SK-N-SH (cell line): Measurements from ENCODE around the gene PRM3. TPM values are rescaled to one million over a fixed set of nuclear protein-coding genes. Genes with fewer than 3 reads are reported as not detected.

Source experiments
- CTCF ChIA-PET: fragments of 300-600, 350-600 bp; formaldehyde crosslinking; extraction: SDS; loops from one replicate; lab custom pipeline; 2021; lab: Yijun Ruan, JAX
- POLR2A ChIA-PET: fragments of 350-600 bp; sonication (Branson Sonifier 250); formaldehyde crosslinking; extraction: SDS; loops from one replicate; lab custom pipeline; 2020; ENCODE audit warnings: antibody characterized with exemption, inconsistent platforms; lab: Yijun Ruan, JAX
- DNase-seq: peaks from one replicate; pipeline ENCODE4 v3.0.0; 2012
- H2AFZ ChIP-seq: fragments of 200-600 bp; sonication (generic); 2 replicates; pipeline ENCODE4 v1.8.1; 2016; ENCODE audit warnings: antibody characterized with exemption, mild to moderate bottlenecking, low read depth
- H3F3A ChIP-seq: fragments of 200-600 bp; sonication (generic); replicated peaks from 2 replicates; pipeline ENCODE3; 2016; ENCODE audit warnings: antibody characterized with exemption, mild to moderate bottlenecking; ENCODE audit not compliant: insufficient read depth
- H3K27ac ChIP-seq, 2 experiments: fragments of 200-500 bp in 1 of 2; fragments of 200-600 bp in 1 of 2; sonication (Bioruptor generic) in 1 of 2; sonication (generic), shearing (Covaris generic) in 1 of 2; 2 replicates each; pipeline versions ENCODE4 v1.5.1 to v1.6.1; 2014 to 2016; ENCODE audit warnings: low read depth in 2 of 2, inconsistent platforms in 1 of 2, low read length in 1 of 2, mild to moderate bottlenecking in 1 of 2, mixed read lengths in 1 of 2
- H3K27me3 ChIP-seq: fragments of 200-600 bp; sonication (generic), shearing (Covaris generic); 2 replicates; pipeline ENCODE4 v1.6.1; 2016; ENCODE audit warnings: mixed run types; ENCODE audit not compliant: insufficient read depth
- H3K36me3 ChIP-seq, 2 experiments: fragments of 200-500 bp in 1 of 2; fragments of 200-600 bp in 1 of 2; sonication (Bioruptor generic) in 1 of 2; sonication (generic) in 1 of 2; replicated peaks in 1 of 2; 2 replicates each; pipeline versions ENCODE3 to v1.5.1; 2014 to 2016; ENCODE audit warnings: low read length in 1 of 2, mild to moderate bottlenecking in 1 of 2; ENCODE audit not compliant: insufficient read depth in 2 of 2, control insufficient read depth in 1 of 2
- H3K4me1 ChIP-seq, 2 experiments: fragments of 200-500 bp in 1 of 2; fragments of 200-600 bp in 1 of 2; sonication (Bioruptor generic) in 1 of 2; sonication (generic), shearing (Covaris generic) in 1 of 2; 2 replicates each; pipeline versions ENCODE4 v1.5.1 to v1.6.1; 2014 to 2016; ENCODE audit warnings: low read depth in 1 of 2, low read length in 1 of 2, mixed run types in 1 of 2; ENCODE audit not compliant: insufficient read depth in 2 of 2, control insufficient read depth in 1 of 2
- H3K4me2 ChIP-seq: fragments of 200-600 bp; sonication (generic), shearing (Covaris generic); 2 replicates; pipeline ENCODE4 v1.6.1; 2017; ENCODE audit warnings: mixed run types
- H3K4me3 ChIP-seq, 2 experiments: fragments of 200-500 bp in 1 of 2; fragments of 200-600 bp in 1 of 2; sonication (Bioruptor generic) in 1 of 2; sonication (generic), shearing (Covaris generic) in 1 of 2; 2 replicates each; pipeline versions ENCODE4 v1.5.1 to v1.8.1; 2014 to 2016; ENCODE audit warnings: low read depth in 2 of 2, inconsistent platforms in 1 of 2, low read length in 1 of 2, mild to moderate bottlenecking in 1 of 2, mixed read lengths in 1 of 2, moderate library complexity in 1 of 2
- H3K79me2 ChIP-seq: fragments of 200-600 bp; sonication (generic); 2 replicates; pipeline ENCODE4 v1.8.1; 2017; ENCODE audit warnings: mild to moderate bottlenecking; ENCODE audit not compliant: insufficient read depth
- H3K9ac ChIP-seq: fragments of 200-600 bp; sonication (generic); 2 replicates; pipeline ENCODE4 v1.6.1; 2017; ENCODE audit warnings: mixed run types
- H3K9me2 ChIP-seq: fragments of 200-600 bp; sonication (generic); 2 replicates; pipeline ENCODE4 v1.6.1; 2017; ENCODE audit warnings: mixed run types
- H3K9me3 ChIP-seq: fragments of 200-600 bp; sonication (generic); 2 replicates; pipeline ENCODE4 v1.6.1; 2017; ENCODE audit warnings: mixed run types, mild to moderate bottlenecking, moderate library complexity
- H4K20me1 ChIP-seq: fragments of 200-600 bp; sonication (generic); 2 replicates; pipeline ENCODE4 v1.6.1; 2017; ENCODE audit warnings: mild to moderate bottlenecking, mixed run types; ENCODE audit not compliant: insufficient read depth
- CHD2 ChIP-seq: fragments of 150-350 bp; IDR thresholded peaks from 2 replicates; pipeline ENCODE4 v1.6.1; 2018; ENCODE audit warnings: low read length; ENCODE audit not compliant: partially characterized antibody
- EP300 ChIP-seq, 2 experiments: IDR thresholded peaks; 2 replicates each; pipeline versions ENCODE4 v1.4.0 to v1.6.1; 2012; ENCODE audit warnings: borderline replicate concordance in 1 of 2, low read depth in 1 of 2, low read length in 1 of 2
- EZH2phosphoT487 ChIP-seq: fragments of 200-600 bp; sonication (generic); IDR thresholded peaks from 2 replicates; pipeline ENCODE4 v1.6.1; 2017; ENCODE audit warnings: low read depth, mixed run types, mild to moderate bottlenecking, antibody characterized with exemption, moderate library complexity, borderline replicate concordance
- FOSL2 ChIP-seq: IDR thresholded peaks from 2 replicates; pipeline ENCODE4 v1.4.0; 2012; ENCODE audit warnings: low read depth, mild to moderate bottlenecking, moderate library complexity, borderline replicate concordance
- GABPA ChIP-seq: IDR thresholded peaks from 2 replicates; pipeline ENCODE4 v1.4.0; 2012; ENCODE audit warnings: low read depth, mild to moderate bottlenecking
- GATA2 ChIP-seq: sonication (generic); formaldehyde crosslinking; IDR thresholded peaks from 2 replicates; pipeline ENCODE4 v1.5.0; 2020; ENCODE audit warnings: mild to moderate bottlenecking, missing genetic modification reagents
- IRF3 ChIP-seq: fragments of 150-350 bp; IDR thresholded peaks from 2 replicates; pipeline ENCODE4 v1.6.1; 2016; ENCODE audit warnings: mild to moderate bottlenecking, low read depth, low read length
- MXI1 ChIP-seq: IDR thresholded peaks from 2 replicates; pipeline ENCODE4 v1.6.1; 2012; ENCODE audit warnings: mild to moderate bottlenecking, low read depth, low read length, improper control_type of control experiment
- NFIC ChIP-seq: IDR thresholded peaks from 2 replicates; pipeline ENCODE4 v1.4.0; 2012; ENCODE audit warnings: borderline replicate concordance
- NRF1 ChIP-seq: IDR thresholded peaks from 2 replicates; pipeline ENCODE4 v1.6.1; 2012; ENCODE audit warnings: low read depth, mild to moderate bottlenecking, low read length
- PBX3 ChIP-seq: IDR thresholded peaks from 2 replicates; pipeline ENCODE4; 2012
- RAD21 ChIP-seq: IDR thresholded peaks from 2 replicates; pipeline ENCODE4 v1.6.1; 2012; ENCODE audit warnings: mild to moderate bottlenecking, low read length
- RCOR1 ChIP-seq: fragments of 150-350 bp; IDR thresholded peaks from 2 replicates; pipeline ENCODE4 v1.6.1; 2017; ENCODE audit warnings: antibody characterized with exemption, low read length
- REST ChIP-seq: IDR thresholded peaks from 2 replicates; pipeline ENCODE4 v1.6.1; 2012; ENCODE audit warnings: mild to moderate bottlenecking, low read depth, low read length, moderate library complexity
- SIN3A ChIP-seq: IDR thresholded peaks from 2 replicates; pipeline ENCODE4 v1.6.1; 2012; ENCODE audit warnings: low read depth, mild to moderate bottlenecking, low read length, moderate library complexity, borderline replicate concordance
- TAF1 ChIP-seq: IDR thresholded peaks from 2 replicates; pipeline ENCODE4 v1.6.1; 2012; ENCODE audit warnings: low read depth, mild to moderate bottlenecking, low read length, moderate library complexity, borderline replicate concordance
- TCF12 ChIP-seq: IDR thresholded peaks from 2 replicates; pipeline ENCODE4 v1.4.0; 2012
- USF1 ChIP-seq: IDR thresholded peaks from 2 replicates; pipeline ENCODE4 v1.4.0; 2012; ENCODE audit warnings: low read depth, borderline replicate concordance
- YY1 ChIP-seq: IDR thresholded peaks from 2 replicates; pipeline ENCODE4 v1.4.0; 2012; ENCODE audit warnings: low read depth, mild to moderate bottlenecking
- WGBS: methylation state at CpG from one replicate; pipeline ENCODE4 v1.1.6; 2017; ENCODE audit warnings: low lambda C conversion rate; 5-methylcytosine and 5-hydroxymethylcytosine counted together
- polyA plus RNA-seq, 3 experiments: library from polyadenylated mRNA; depleted of rRNA; stranded (reverse); fragments of >200 nt; gene quantifications; 2 replicates each; pipeline ENCODE4 v1.2.3, GENCODE V29; 2012

Gene PRM3
- polyA plus RNA-seq, 1 of the 3 experiments (the other 2 are of a cell fraction): not detected

- Histone ChIP-seq H3F3A (no peaks in the 10 kb centered on the region), H3K27me3 (no peaks in the 10 kb centered on the region), H3K9me2 (no peaks in the 10 kb centered on the region), H3K9ac (no peak overlapping the region), H3K4me1 (peaks cover 0 to 12% of the 10 kb centered on the region in 2 experiments; a peak in 1 of 4 replicates), H3K36me3 (no peaks in the 10 kb centered on the region), H2AFZ (no peak overlapping the region), H3K9me3 (no peaks in the 10 kb centered on the region), H3K4me2 (peak overlapping the region; percentile 22), H3K27ac (peak overlapping the region in 1 of 2 experiments; percentile 78; a peak in 2 of 4 replicates), H3K79me2 (no peaks in the 10 kb centered on the region), H3K4me3 (no peak overlapping the region; a peak in 1 of 4 replicates), H4K20me1 (no peaks in the 10 kb centered on the region)
- POLR2A ChIA-PET: no interaction called here
- peak; percentile 85 for DNase-seq
- CTCF ChIA-PET: interaction anchor here (1.1 to 1.4 kb wide), 3 partner anchors 48 to 339 kb away, joined by 3 read pairs; partner anchors contain the start of gene SOCS1
- WGBS: 53% methylated on average over 10 of the region's 18 CpGs
- TF ChIP-seq GATA2 (CRISPR knock-in tag) (peak; percentile 84), RCOR1 (peak; percentile 59; the same call in 1 of the 2 replicates), RAD21 (peak; percentile 28; the same call in 1 of the 2 replicates), NFIC (peak; percentile 77), MXI1 (peak; percentile 39; the same call in 1 of the 2 replicates), EP300 (IDR thresholded peaks at IDR 0.05; ENCODE audit: borderline replicate concordance in 1 of 2, low read depth in 1 of 2, low read length in 1 of 2) (peak in 1 of 2 experiments; percentile 36; a peak in 2 of 4 replicates), GABPA (no peak), TCF12 (peak; percentile 71), NRF1 (peak; percentile 74), TAF1 (no peak), SIN3A (no peak), IRF3 (no peak)
Observed at GRCh38 chr16:11303405-11304138, 30.1 kb upstream of the PRM3 start.

GRCh38 chr16:11302977-11303376 is 29.5 kb upstream of the PRM3 start:
- Histone ChIP-seq H3K36me3 (no peaks in the 10 kb centered on the region), H3F3A (peaks cover under 1% of the 10 kb centered on the region), H3K9ac (no peak overlapping the region), H3K4me3 (no peak overlapping the region), H3K27ac (peak overlapping the region in 1 of 2 experiments; percentile 78; a peak in 2 of 4 replicates), H3K79me2 (no peaks in the 10 kb centered on the region), H3K4me2 (peak overlapping the region; percentile 22), H4K20me1 (no peaks in the 10 kb centered on the region), H3K9me3 (no peaks in the 10 kb centered on the region), H3K4me1 (peaks cover 0 to 13% of the 10 kb centered on the region in 2 experiments; a peak in 1 of 4 replicates), H3K27me3 (no peaks in the 10 kb centered on the region), H2AFZ (no peak overlapping the region), H3K9me2 (no peaks in the 10 kb centered on the region)
- DNase-seq: no peak
- TF ChIP-seq EZH2phosphoT487 (no peak), YY1 (no peak), USF1 (no peak), REST (no peak), PBX3 (no peak), FOSL2 (no peak), CHD2 (no peak)
- WGBS: 84% methylated on average over 4 of the region's 4 CpGs
- ChIA-PET CTCF (interaction anchor here (1.1 to 1.4 kb wide), 3 partner anchors 49 to 339 kb away, joined by 3 read pairs; no protein-coding TSS in a partner anchor), POLR2A (no interaction called here)
